ENCODE measurements around the gene ACTL7A. TPM values are rescaled to one million over a fixed set of nuclear protein-coding genes. Genes with fewer than 3 reads are reported as not detected.

Gene ACTL7A
- total RNA-seq, 1 donor, result not detected

GRCh38 chr9:108880738-108881316, 18.8 kb downstream of the ACTL7A start:
- Histone ChIP-seq H3K9me3 (ENCODE audit: low read depth, low read length) (no peaks in the 10 kb centered on the region), H3K4me3 (ENCODE audit: insufficient read depth, low read length) (no peak overlapping the region), H3K36me3 (ENCODE audit: insufficient read depth, low read length) (peaks cover 56% of the 10 kb centered on the region), H3K4me1 (ENCODE audit: insufficient read depth, low read length) (peaks cover 4% of the 10 kb centered on the region), H4K20me1 (ENCODE audit: insufficient read depth, low read length) (no peaks in the 10 kb centered on the region), H2AFZ (ENCODE audit: low read length) (no peak overlapping the region), H3K4me2 (ENCODE audit: insufficient read depth, low read length) (no peak overlapping the region), H3K27me3 (ENCODE audit: insufficient read depth, low read length) (no peaks in the 10 kb centered on the region), H3K79me2 (ENCODE audit: insufficient read depth, low read length) (no peaks in the 10 kb centered on the region), H3K27ac (ENCODE audit: low read depth, low read length) (no peak overlapping the region)
- TF ChIP-seq CTCF (IDR thresholded peaks at IDR 0.05; ENCODE audit: extremely low read depth, low read depth, low read length), result no peak
- DNase-seq (ENCODE audit: insufficient read length, low spot score, missing footprints), result no peak

- H3K9me3 ChIP-seq (ENCODE audit: low read depth, low read length), result no peaks in the 10 kb centered on the region
- no peak for TF ChIP-seq CTCF (IDR thresholded peaks at IDR 0.05; ENCODE audit: extremely low read depth, low read depth, low read length)
- H3K27ac ChIP-seq (ENCODE audit: low read depth, low read length), result no peak overlapping the region
- peaks cover 46% of the 10 kb centered on the region for H3K36me3 ChIP-seq (ENCODE audit: insufficient read depth, low read length)
- DNase-seq (ENCODE audit: insufficient read length, low spot score, missing footprints), result no peak
- H3K79me2 ChIP-seq (ENCODE audit: insufficient read depth, low read length), result no peaks in the 10 kb centered on the region
- H3K4me3 ChIP-seq (ENCODE audit: insufficient read depth, low read length), result no peak overlapping the region
- peaks cover 10% of the 10 kb centered on the region for H3K4me1 ChIP-seq (ENCODE audit: insufficient read depth, low read length)
- H4K20me1 ChIP-seq (ENCODE audit: insufficient read depth, low read length), result no peaks in the 10 kb centered on the region
- no peaks in the 10 kb centered on the region for H3K27me3 ChIP-seq (ENCODE audit: insufficient read depth, low read length)
- no peak overlapping the region for H2AFZ ChIP-seq (ENCODE audit: low read length)
- no peak overlapping the region for H3K4me2 ChIP-seq (ENCODE audit: insufficient read depth, low read length)
Observed at GRCh38 chr9:108882052-108882888, 20.2 kb downstream of the ACTL7A start.

GRCh38 chr9:108883085-108883484, 21.0 kb downstream of the ACTL7A start:
- Histone ChIP-seq H2AFZ (ENCODE audit: low read length) (no peak overlapping the region), H3K4me1 (ENCODE audit: insufficient read depth, low read length) (peaks cover 10% of the 10 kb centered on the region), H3K4me3 (ENCODE audit: insufficient read depth, low read length) (no peak overlapping the region), H4K20me1 (ENCODE audit: insufficient read depth, low read length) (no peaks in the 10 kb centered on the region), H3K36me3 (ENCODE audit: insufficient read depth, low read length) (peaks cover 46% of the 10 kb centered on the region), H3K4me2 (ENCODE audit: insufficient read depth, low read length) (no peak overlapping the region), H3K9me3 (ENCODE audit: low read depth, low read length) (no peaks in the 10 kb centered on the region), H3K79me2 (ENCODE audit: insufficient read depth, low read length) (no peaks in the 10 kb centered on the region), H3K27ac (ENCODE audit: low read depth, low read length) (no peak overlapping the region), H3K27me3 (ENCODE audit: insufficient read depth, low read length) (no peaks in the 10 kb centered on the region)
- no peak for TF ChIP-seq CTCF (IDR thresholded peaks at IDR 0.05; ENCODE audit: extremely low read depth, low read depth, low read length)
- DNase-seq (ENCODE audit: insufficient read length, low spot score, missing footprints), result no peak

GRCh38 chr9:108884701-108885100, 22.6 kb downstream of the ACTL7A start:
- Histone ChIP-seq H3K27me3 (ENCODE audit: insufficient read depth, low read length) (no peaks in the 10 kb centered on the region), H4K20me1 (ENCODE audit: insufficient read depth, low read length) (no peaks in the 10 kb centered on the region), H3K36me3 (ENCODE audit: insufficient read depth, low read length) (peaks cover 44% of the 10 kb centered on the region), H3K9me3 (ENCODE audit: low read depth, low read length) (no peaks in the 10 kb centered on the region), H3K4me2 (ENCODE audit: insufficient read depth, low read length) (no peak overlapping the region), H3K79me2 (ENCODE audit: insufficient read depth, low read length) (no peaks in the 10 kb centered on the region), H3K4me1 (ENCODE audit: insufficient read depth, low read length) (peaks cover 10% of the 10 kb centered on the region), H2AFZ (ENCODE audit: low read length) (no peak overlapping the region), H3K4me3 (ENCODE audit: insufficient read depth, low read length) (no peak overlapping the region), H3K27ac (ENCODE audit: low read depth, low read length) (no peak overlapping the region)
- no peak for DNase-seq (ENCODE audit: insufficient read length, low spot score, missing footprints)
- no peak for TF ChIP-seq CTCF (IDR thresholded peaks at IDR 0.05; ENCODE audit: extremely low read depth, low read depth, low read length)
